OCI-LY1 (cell line): Measurements from ENCODE around the gene DAO.

Experiments
- CTCF ChIP-seq: fragments of 200-600 bp; sonication (generic), shearing (Covaris generic); IDR thresholded peaks from 2 replicates; pipeline ENCODE4 v1.5.1; 2017; ENCODE audit warnings: mild to moderate bottlenecking, antibody characterized with exemption, low read length, moderate library complexity, mixed read lengths
- EZH2 ChIP-seq: fragments of 200-600 bp; sonication (generic), shearing (Covaris generic); IDR thresholded peaks from 2 replicates; pipeline ENCODE4 v1.8.0; 2017; ENCODE audit warnings: borderline replicate concordance, mixed run types, mild to moderate bottlenecking, antibody characterized with exemption, low read length, moderate library complexity, mixed read lengths

- TF ChIP-seq CTCF (no peak), EZH2 (no peak)
Measured at GRCh38 chr12:108852674-108853309, 27.1 kb upstream of the DAO start.
